A549 (cell line): Measurements from ENCODE around the gene LEUTX. TPM values are rescaled to one million over a fixed set of nuclear protein-coding genes. Genes with fewer than 3 reads are reported as not detected.

ENCODE experiments used
- ATAC-seq, 2 experiments: fragments of 200-7000 bp in 1 of 2; fragments of >200 bp in 1 of 2; cut with Nextera tagmentation in 1 of 2; cut with Tn5 transposase in 1 of 2; 3 replicates each; pipeline versions ENCODE4 v1.8.0 to v1.9.1; 2018 to 2020; ENCODE audit warnings: mild to moderate bottlenecking in 1 of 2, moderate library complexity in 1 of 2
- CTCF ChIA-PET: fragments of 300-600 bp; sonication (Branson Sonifier 250); formaldehyde crosslinking; extraction: SDS; loops from one replicate; lab custom pipeline; 2021; ENCODE audit warnings: antibody characterized with exemption, inconsistent platforms; lab: Yijun Ruan, JAX
- POLR2A ChIA-PET: fragments of 350-600 bp; formaldehyde crosslinking; extraction: SDS; loops from one replicate; lab custom pipeline; 2021; ENCODE audit warnings: antibody characterized with exemption, inconsistent platforms; lab: Yijun Ruan, JAX
- DNase-seq, 2 experiments: peaks; one replicate each; pipeline versions ENCODE4 v3.0.0 to v3.0.0-alpha.2; 2011 to 2016; ENCODE audit warnings: low read depth in 1 of 2, low spot score in 1 of 2
- FAIRE-seq: peaks from 2 replicates; lab custom pipeline; 2011; peaks lifted over from hg19 to GRCh38; lab: Jason Lieb, UNC
- H3K27ac ChIP-seq, 2 experiments: fragments of >200 bp; sonication (Bioruptor Twin); formaldehyde crosslinking; 3 replicates each; pipeline ENCODE4 v1.5.1; 2016 to 2017
- H3K4me1 ChIP-seq: fragments of >200 bp; sonication (Bioruptor Twin); formaldehyde crosslinking; 3 replicates; pipeline ENCODE4 v1.6.1; 2016
- H3K4me2 ChIP-seq: fragments of >200 bp; sonication (Bioruptor Twin); formaldehyde crosslinking; 3 replicates; pipeline ENCODE4 v1.6.1; 2016
- H3K4me3 ChIP-seq: fragments of >200 bp; sonication (Bioruptor Twin); formaldehyde crosslinking; 3 replicates; pipeline ENCODE4 v1.5.1; 2016
- H3K9me3 ChIP-seq: fragments of >200 bp; sonication (Bioruptor Twin); formaldehyde crosslinking; 3 replicates; pipeline ENCODE4 v1.6.1; 2016
- CBX2 ChIP-seq: fragments of 200-600 bp; sonication (generic); IDR thresholded peaks from 2 replicates; pipeline ENCODE4 v1.6.1; 2016; ENCODE audit warnings: low read depth, mild to moderate bottlenecking, borderline replicate concordance
- CHD2 ChIP-seq: fragments of 150-350 bp; IDR thresholded peaks from 2 replicates; pipeline ENCODE4 v1.6.1; 2014; ENCODE audit warnings: low read length; ENCODE audit not compliant: partially characterized antibody
- EP300 ChIP-seq, 2 experiments: fragments of >200 bp; sonication (Bioruptor Twin); formaldehyde crosslinking; IDR thresholded peaks; 2 replicates in 1 of 2; 3 replicates in 1 of 2; pipeline ENCODE4 v1.6.1; 2016 to 2017
- FOSB ChIP-seq: fragments of 250-450 bp; sonication (Bioruptor Pico); IDR thresholded peaks from 2 replicates; pipeline ENCODE4 v1.5.0; 2020; ENCODE audit warnings: mild to moderate bottlenecking, moderate library complexity
- FOSL2 ChIP-seq, 2 experiments: fragments of 450-650 bp in 1 of 2; fragments of >200 bp in 1 of 2; sonication (Bioruptor Twin) in 1 of 2; formaldehyde crosslinking; IDR thresholded peaks; 2 replicates each; pipeline versions ENCODE4 v1.5.0 to v1.6.1; 2016 to 2020; ENCODE audit warnings: mild to moderate bottlenecking in 1 of 2, moderate library complexity in 1 of 2
- FOXS1 ChIP-seq: fragments of 250-450 bp; sonication (Bioruptor Pico); IDR thresholded peaks from 2 replicates; pipeline ENCODE4 v1.5.0; 2020; ENCODE audit warnings: mild to moderate bottlenecking, moderate library complexity
- HDAC2 ChIP-seq: fragments of 200-600 bp; sonication (generic); IDR thresholded peaks from 2 replicates; pipeline ENCODE4 v1.6.1; 2016
- HOXA7 ChIP-seq: fragments of 250-450 bp; sonication (Bioruptor Pico); IDR thresholded peaks from 2 replicates; pipeline ENCODE4 v1.5.0; 2020; ENCODE audit warnings: mild to moderate bottlenecking, moderate library complexity
- HOXB5 ChIP-seq: fragments of 250-450 bp; sonication (Bioruptor Pico); IDR thresholded peaks from 2 replicates; pipeline ENCODE4 v1.5.0; 2020; ENCODE audit warnings: mild to moderate bottlenecking, moderate library complexity
- KDM5A ChIP-seq: fragments of 200-600 bp; sonication (generic); IDR thresholded peaks from 2 replicates; pipeline ENCODE4 v1.6.1; 2016; ENCODE audit warnings: antibody characterized with exemption, mild to moderate bottlenecking
- MAFK ChIP-seq: fragments of 450-650 bp; IDR thresholded peaks from 2 replicates; pipeline ENCODE4 v1.6.1; 2014; ENCODE audit not compliant: partially characterized antibody
- MAZ ChIP-seq: fragments of 150-350 bp; IDR thresholded peaks from 2 replicates; pipeline ENCODE4 v1.6.1; 2014; ENCODE audit warnings: antibody characterized with exemption, low read depth, low read length, borderline replicate concordance
- POLR2AphosphoS2 ChIP-seq: conservative IDR thresholded peaks from 2 replicates; pipeline ENCODE4 v1.6.1; 2012; ENCODE audit warnings: low read length, improper control_type of control experiment, inconsistent platforms
- RARB ChIP-seq: fragments of 250-450 bp; sonication (Bioruptor Pico); IDR thresholded peaks from 2 replicates; pipeline ENCODE4 v1.8.0; 2021; ENCODE audit warnings: mild to moderate bottlenecking, moderate library complexity
- RCOR1 ChIP-seq: fragments of 150-350 bp; IDR thresholded peaks from 2 replicates; pipeline ENCODE4 v1.6.1; 2014; ENCODE audit warnings: antibody characterized with exemption, low read length, low read depth
- RNF2 ChIP-seq: fragments of 200-600 bp; sonication (generic); IDR thresholded peaks from 2 replicates; pipeline ENCODE4 v1.6.1; 2016; ENCODE audit warnings: low read depth, mild to moderate bottlenecking, antibody characterized with exemption, moderate library complexity, borderline replicate concordance
- ZC3H11A ChIP-seq: fragments of 450-650 bp; IDR thresholded peaks from 2 replicates; pipeline ENCODE4 v1.6.1; 2014; ENCODE audit warnings: antibody characterized with exemption, mild to moderate bottlenecking
- ZNF302 ChIP-seq: fragments of 250-450 bp; sonication (Bioruptor Pico); IDR thresholded peaks from 2 replicates; pipeline ENCODE4 v1.9.0; 2021; ENCODE audit warnings: inconsistent platforms, mild to moderate bottlenecking, moderate library complexity
- WGBS: methylation state at CpG from one replicate; pipeline ENCODE4 v1.1.6; 2017; ENCODE audit errors: missing lambda C conversion rate; 5-methylcytosine and 5-hydroxymethylcytosine counted together
- polyA plus RNA-seq, 4 experiments: library from polyadenylated mRNA; depleted of rRNA in 3 of 4; stranded (reverse); fragments of >200 nt; fragmentation: RNase III in 1 of 4; extraction: RNeasy Plus Mini Kit Qiagen cat#74134 plus additional on column Dnase treatment in 1 of 4; gene quantifications; 2 replicates in 3 of 4; 3 replicates in 1 of 4; pipeline ENCODE4 v1.2.3, GENCODE V29; 2011 to 2017
- TF ChIP-seq, protein P1 (sequence below): fragments of >200 bp; sonication (Bioruptor Twin); formaldehyde crosslinking; IDR thresholded peaks from 3 replicates; pipeline ENCODE4 v1.6.1; 2016
- TF ChIP-seq, protein P2 (sequence below): IDR thresholded peaks from 2 replicates; pipeline ENCODE4 v1.6.1; 2012
- TF ChIP-seq, protein P3 (sequence below): fragments of 250-450 bp; sonication (Bioruptor Pico); IDR thresholded peaks from 2 replicates; pipeline ENCODE4 v1.5.0; 2021; ENCODE audit warnings: mild to moderate bottlenecking, moderate library complexity, borderline replicate concordance
- TF ChIP-seq, protein P4 (sequence below): IDR thresholded peaks from 2 replicates; pipeline ENCODE4 v1.6.1; 2012; ENCODE audit warnings: low read depth, borderline replicate concordance
- TF ChIP-seq, protein P5 (sequence below): IDR thresholded peaks from 2 replicates; pipeline ENCODE4 v1.6.1; 2012
- TF ChIP-seq, protein P6 (sequence below): fragments of 150-350 bp; IDR thresholded peaks from 2 replicates; pipeline ENCODE4 v1.6.1; 2014; ENCODE audit warnings: low read depth, mild to moderate bottlenecking, low read length
- TF ChIP-seq, protein P7 (sequence below): fragments of 250-450 bp; sonication (Bioruptor Pico); IDR thresholded peaks from 2 replicates; pipeline ENCODE4 v1.5.0; 2020; ENCODE audit warnings: low read depth, mild to moderate bottlenecking, moderate library complexity

Gene LEUTX
- polyA plus RNA-seq, 2 of the 4 experiments (the other 2 are of a cell fraction) = not detected

DNA sequence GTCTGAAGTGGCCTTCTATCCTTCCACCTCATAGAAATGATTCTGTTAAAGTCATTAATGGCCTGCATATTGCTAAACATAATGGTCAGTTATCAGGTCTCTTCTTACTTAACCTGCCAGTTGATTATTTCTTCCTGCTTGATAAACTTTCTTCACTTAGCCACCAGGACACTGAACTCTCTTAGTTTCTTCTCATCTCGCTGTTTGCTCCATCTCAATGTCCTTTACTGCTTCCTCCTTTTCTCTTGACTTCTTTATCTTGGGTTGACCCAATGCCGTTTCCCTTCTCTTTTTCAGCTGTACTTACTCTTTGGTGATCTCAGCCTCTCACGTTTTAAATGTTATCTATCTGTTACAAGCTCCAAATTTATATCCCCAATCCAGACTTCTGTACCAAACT, 23.7 kb upstream of the LEUTX start:
- Histone ChIP-seq H3K4me1 (no peaks in the 10 kb centered on the region), H3K4me2 (no peak overlapping the region), H3K27ac (no peak overlapping the region), H3K4me3 (no peak overlapping the region)
- CTCF ChIA-PET = interaction anchor here (0.9 to 4.8 kb wide), 4 partner anchors 10 to 54 kb away, joined by 3 to 46 read pairs (median 6); no protein-coding TSS in a partner anchor
- POLR2A ChIA-PET = no interaction called here
- no peak for ATAC-seq
- DNase-seq = no peak
- peak; percentile 99 for FAIRE-seq
- WGBS = under 1% methylated on average over 3 of the region's 3 CpGs
- TF ChIP-seq, protein P1, sequence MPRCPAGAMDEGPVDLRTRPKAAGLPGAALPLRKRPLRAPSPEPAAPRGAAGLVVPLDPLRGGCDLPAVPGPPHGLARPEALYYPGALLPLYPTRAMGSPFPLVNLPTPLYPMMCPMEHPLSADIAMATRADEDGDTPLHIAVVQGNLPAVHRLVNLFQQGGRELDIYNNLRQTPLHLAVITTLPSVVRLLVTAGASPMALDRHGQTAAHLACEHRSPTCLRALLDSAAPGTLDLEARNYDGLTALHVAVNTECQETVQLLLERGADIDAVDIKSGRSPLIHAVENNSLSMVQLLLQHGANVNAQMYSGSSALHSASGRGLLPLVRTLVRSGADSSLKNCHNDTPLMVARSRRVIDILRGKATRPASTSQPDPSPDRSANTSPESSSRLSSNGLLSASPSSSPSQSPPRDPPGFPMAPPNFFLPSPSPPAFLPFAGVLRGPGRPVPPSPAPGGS = no peak
- TF ChIP-seq, protein P2, sequence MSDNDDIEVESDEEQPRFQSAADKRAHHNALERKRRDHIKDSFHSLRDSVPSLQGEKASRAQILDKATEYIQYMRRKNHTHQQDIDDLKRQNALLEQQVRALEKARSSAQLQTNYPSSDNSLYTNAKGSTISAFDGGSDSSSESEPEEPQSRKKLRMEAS = no peak
- TF ChIP-seq HOXA7 (CRISPR knock-in tag) (no peak), FOSL2 (IDR thresholded peaks at IDR 0.05) (no peak), FOSL2 (CRISPR knock-in tag; IDR thresholded peaks at IDR 0.05) (no peak), POLR2AphosphoS2 (no peak), MAFK (no peak), CBX2 (no peak), MAZ (no peak)
- TF ChIP-seq, protein P3, sequence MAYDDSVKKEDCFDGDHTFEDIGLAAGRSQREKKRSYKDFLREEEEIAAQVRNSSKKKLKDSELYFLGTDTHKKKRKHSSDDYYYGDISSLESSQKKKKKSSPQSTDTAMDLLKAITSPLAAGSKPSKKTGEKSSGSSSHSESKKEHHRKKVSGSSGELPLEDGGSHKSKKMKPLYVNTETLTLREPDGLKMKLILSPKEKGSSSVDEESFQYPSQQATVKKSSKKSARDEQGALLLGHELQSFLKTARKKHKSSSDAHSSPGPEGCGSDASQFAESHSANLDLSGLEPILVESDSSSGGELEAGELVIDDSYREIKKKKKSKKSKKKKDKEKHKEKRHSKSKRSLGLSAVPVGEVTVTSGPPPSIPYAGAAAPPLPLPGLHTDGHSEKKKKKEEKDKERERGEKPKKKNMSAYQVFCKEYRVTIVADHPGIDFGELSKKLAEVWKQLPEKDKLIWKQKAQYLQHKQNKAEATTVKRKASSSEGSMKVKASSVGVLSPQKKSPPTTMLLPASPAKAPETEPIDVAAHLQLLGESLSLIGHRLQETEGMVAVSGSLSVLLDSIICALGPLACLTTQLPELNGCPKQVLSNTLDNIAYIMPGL = no peak
- TF ChIP-seq, all 56 proteins: peak for 0
- H3K9me3 ChIP-seq = no peaks in the 10 kb centered on the region

DNA sequence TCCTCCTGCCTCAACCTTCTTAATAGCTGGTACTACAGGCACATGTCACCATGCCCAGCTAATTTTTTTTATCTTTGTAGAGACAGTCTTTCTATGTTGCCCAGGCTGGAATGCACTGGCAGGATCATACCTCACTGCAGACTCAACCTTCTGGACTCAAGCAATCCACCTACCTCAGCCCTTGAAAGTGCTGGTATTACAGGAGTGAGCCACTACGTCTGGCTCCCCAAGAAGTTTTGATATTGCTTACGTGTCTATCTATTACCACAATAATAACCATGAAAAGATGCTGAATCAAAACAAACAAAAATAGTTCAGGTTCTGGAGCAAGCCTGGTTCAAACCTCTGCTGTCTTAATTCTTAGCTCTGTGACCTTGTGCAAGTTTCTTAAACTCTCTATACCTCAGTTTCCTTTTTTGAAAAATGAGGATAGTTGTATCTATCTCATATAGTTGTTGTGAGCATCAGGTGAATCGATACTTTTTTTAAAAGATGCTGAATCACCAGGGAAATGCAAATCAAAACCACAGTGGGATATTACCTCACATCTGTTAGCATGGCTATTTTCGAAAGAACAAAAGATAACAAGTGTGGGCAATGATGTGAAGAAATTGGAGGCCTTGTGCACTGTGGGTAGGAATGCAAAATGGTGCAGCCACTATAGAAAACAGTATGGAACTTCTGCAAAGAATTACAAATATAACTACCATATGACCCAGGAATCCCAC, 19.0 kb upstream of the LEUTX start:
- Histone ChIP-seq H3K9me3 (peaks cover under 1% of the 10 kb centered on the region; the same call in 2 of the 3 replicates), H3K4me2 (no peak overlapping the region), H3K4me1 (no peaks in the 10 kb centered on the region), H3K27ac (no peak overlapping the region), H3K4me3 (no peak overlapping the region)
- FAIRE-seq = no peak
- CTCF ChIA-PET = interaction anchor here (0.7 to 4.8 kb wide), 5 partner anchors 8 to 211 kb away, joined by 3 to 46 read pairs (median 5); partner anchors contain the start of gene PSMC4
- TF ChIP-seq RCOR1 (no peak), EP300 (IDR thresholded peaks at IDR 0.05) (no peak), HDAC2 (no peak), FOXS1 (no peak), FOSB (no peak), RARB (CRISPR knock-in tag) (no peak), CHD2 (no peak), RNF2 (no peak), KDM5A (no peak), ZNF302 (CRISPR knock-in tag) (no peak), ZC3H11A (no peak), FOSL2 (IDR thresholded peaks at IDR 0.05) (no peak), FOSL2 (CRISPR knock-in tag; IDR thresholded peaks at IDR 0.05) (no peak), HOXB5 (CRISPR knock-in tag) (no peak)
- TF ChIP-seq, protein P3 = no peak
- TF ChIP-seq, protein P4, sequence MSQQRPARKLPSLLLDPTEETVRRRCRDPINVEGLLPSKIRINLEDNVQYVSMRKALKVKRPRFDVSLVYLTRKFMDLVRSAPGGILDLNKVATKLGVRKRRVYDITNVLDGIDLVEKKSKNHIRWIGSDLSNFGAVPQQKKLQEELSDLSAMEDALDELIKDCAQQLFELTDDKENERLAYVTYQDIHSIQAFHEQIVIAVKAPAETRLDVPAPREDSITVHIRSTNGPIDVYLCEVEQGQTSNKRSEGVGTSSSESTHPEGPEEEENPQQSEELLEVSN = no peak
- TF ChIP-seq, protein P5, sequence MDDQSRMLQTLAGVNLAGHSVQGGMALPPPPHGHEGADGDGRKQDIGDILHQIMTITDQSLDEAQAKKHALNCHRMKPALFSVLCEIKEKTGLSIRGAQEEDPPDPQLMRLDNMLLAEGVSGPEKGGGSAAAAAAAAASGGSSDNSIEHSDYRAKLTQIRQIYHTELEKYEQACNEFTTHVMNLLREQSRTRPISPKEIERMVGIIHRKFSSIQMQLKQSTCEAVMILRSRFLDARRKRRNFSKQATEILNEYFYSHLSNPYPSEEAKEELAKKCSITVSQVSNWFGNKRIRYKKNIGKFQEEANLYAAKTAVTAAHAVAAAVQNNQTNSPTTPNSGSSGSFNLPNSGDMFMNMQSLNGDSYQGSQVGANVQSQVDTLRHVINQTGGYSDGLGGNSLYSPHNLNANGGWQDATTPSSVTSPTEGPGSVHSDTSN = no peak
- TF ChIP-seq, protein P6, sequence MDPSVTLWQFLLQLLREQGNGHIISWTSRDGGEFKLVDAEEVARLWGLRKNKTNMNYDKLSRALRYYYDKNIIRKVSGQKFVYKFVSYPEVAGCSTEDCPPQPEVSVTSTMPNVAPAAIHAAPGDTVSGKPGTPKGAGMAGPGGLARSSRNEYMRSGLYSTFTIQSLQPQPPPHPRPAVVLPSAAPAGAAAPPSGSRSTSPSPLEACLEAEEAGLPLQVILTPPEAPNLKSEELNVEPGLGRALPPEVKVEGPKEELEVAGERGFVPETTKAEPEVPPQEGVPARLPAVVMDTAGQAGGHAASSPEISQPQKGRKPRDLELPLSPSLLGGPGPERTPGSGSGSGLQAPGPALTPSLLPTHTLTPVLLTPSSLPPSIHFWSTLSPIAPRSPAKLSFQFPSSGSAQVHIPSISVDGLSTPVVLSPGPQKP = no peak
- TF ChIP-seq, protein P7, sequence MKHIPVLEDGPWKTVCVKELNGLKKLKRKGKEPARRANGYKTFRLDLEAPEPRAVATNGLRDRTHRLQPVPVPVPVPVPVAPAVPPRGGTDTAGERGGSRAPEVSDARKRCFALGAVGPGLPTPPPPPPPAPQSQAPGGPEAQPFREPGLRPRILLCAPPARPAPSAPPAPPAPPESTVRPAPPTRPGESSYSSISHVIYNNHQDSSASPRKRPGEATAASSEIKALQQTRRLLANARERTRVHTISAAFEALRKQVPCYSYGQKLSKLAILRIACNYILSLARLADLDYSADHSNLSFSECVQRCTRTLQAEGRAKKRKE (CRISPR knock-in tag) = no peak
- DNase-seq = no peak
- WGBS = 3% methylated on average over 4 of the region's 4 CpGs
- POLR2A ChIA-PET = no interaction called here
- no peak for ATAC-seq
